GM12878 (cell line): ENCODE results near the gene OIT3. TPM values are rescaled to one million over a fixed set of nuclear protein-coding genes. Genes with fewer than 3 reads are reported as not detected.
A peak's percentile ranks its signal among the peaks of the same experiment; 100 is the strongest.

Source experiments
- ATAC-seq: fragments of 200-7000 bp; cut with Tn5 transposase; 3 replicates; pipeline ENCODE4 v1.9.1; 2020; ENCODE audit warnings: mild to moderate bottlenecking, moderate library complexity
- BruUV-seq: library from RNA; stranded (reverse); fragments of 400-500 nt; replicated peaks from 2 replicates; lab custom pipeline; 2021; lab: Mats Ljungman, UMichigan
- CTCF ChIA-PET: fragments of 300-600 bp; sonication (Branson Sonifier 250); formaldehyde crosslinking; extraction: SDS; loops from one replicate; lab custom pipeline; 2021; ENCODE audit warnings: inconsistent platforms; lab: Yijun Ruan, JAX
- POLR2A ChIA-PET: fragments of 350-600 bp; formaldehyde crosslinking; extraction: SDS; loops from one replicate; lab custom pipeline; 2021; ENCODE audit warnings: inconsistent platforms; lab: Charles Lee
- RAD21 ChIA-PET: fragments of 300-600 bp; sonication (Branson Sonifier 250); formaldehyde crosslinking; loops from one replicate; lab custom pipeline; 2023; ENCODE audit warnings: antibody characterized with exemption; ENCODE audit not compliant: unreplicated experiment; lab: Charles Lee
- SMC1A ChIA-PET: fragments of 300-600 bp; sonication (Branson Sonifier 250); formaldehyde crosslinking; loops from one replicate; lab custom pipeline; 2023; ENCODE audit not compliant: unreplicated experiment, uncharacterized antibody; lab: Charles Lee
- DNase-seq: peaks from one replicate; pipeline ENCODE4 v3.0.0-alpha.2; 2011; ENCODE audit warnings: low read depth, low spot score
- FAIRE-seq: peaks from 3 replicates; lab custom pipeline; 2011; peaks lifted over from hg19 to GRCh38; lab: Jason Lieb, UNC
- H2AFZ ChIP-seq: 2 replicates; pipeline ENCODE4 v1.6.0; 2011; ENCODE audit warnings: low read depth, low read length, control low read depth; ENCODE audit not compliant: control insufficient read depth
- H3K27ac ChIP-seq: 2 replicates; pipeline ENCODE4 v1.5.1; 2011; ENCODE audit warnings: control low read depth; ENCODE audit not compliant: control insufficient read depth, insufficient read depth
- H3K27me3 ChIP-seq, 2 experiments: replicated peaks in 1 of 2; 2 replicates each; pipeline versions ENCODE4 v1.6.0 to v1.6.1; 2011; ENCODE audit warnings: low read length in 1 of 2; ENCODE audit not compliant: control insufficient read depth in 2 of 2, insufficient read depth in 2 of 2
- H3K36me3 ChIP-seq, 2 experiments: 2 replicates each; pipeline ENCODE4 v1.5.1; 2011; ENCODE audit warnings: low read length in 1 of 2; ENCODE audit not compliant: control insufficient read depth in 2 of 2, insufficient read depth in 2 of 2
- H3K4me1 ChIP-seq: 2 replicates; pipeline ENCODE4 v1.6.1; 2011; ENCODE audit warnings: mild to moderate bottlenecking, low read length, moderate library complexity, mixed read lengths; ENCODE audit not compliant: control insufficient read depth, insufficient read depth
- H3K4me2 ChIP-seq: 2 replicates; pipeline ENCODE4 v1.6.0; 2011; ENCODE audit warnings: control low read depth; ENCODE audit not compliant: control insufficient read depth, insufficient read depth
- H3K4me3 ChIP-seq: fragments of 200-600 bp; sonication (generic); 2 replicates; pipeline ENCODE4 v1.5.1; 2016
- H3K79me2 ChIP-seq: 2 replicates; pipeline ENCODE4 v1.6.0; 2011; ENCODE audit warnings: low read length; ENCODE audit not compliant: control insufficient read depth, insufficient read depth
- H3K9ac ChIP-seq: 2 replicates; pipeline ENCODE4 v1.8.0; 2011; ENCODE audit warnings: low read length, control low read depth, mixed read lengths; ENCODE audit not compliant: control insufficient read depth, insufficient read depth
- H3K9me3 ChIP-seq: replicated peaks from 3 replicates; pipeline ENCODE4 v1.5.1; 2011; ENCODE audit warnings: mild to moderate bottlenecking, low read length; ENCODE audit not compliant: control insufficient read depth, insufficient read depth
- H4K20me1 ChIP-seq: 2 replicates; pipeline ENCODE4 v1.6.0; 2011; ENCODE audit not compliant: control insufficient read depth, insufficient read depth
- BHLHE40 ChIP-seq, 2 experiments: fragments of 450-650 bp in 1 of 2; IDR thresholded peaks; 2 replicates each; pipeline ENCODE4 v1.6.1; 2011 to 2017; ENCODE audit warnings: low read depth in 2 of 2, borderline replicate concordance in 1 of 2, improper control_type of control experiment in 1 of 2, low read length in 1 of 2, mild to moderate bottlenecking in 1 of 2
- NFYB ChIP-seq: IDR thresholded peaks from 2 replicates; pipeline ENCODE4 v1.6.1; 2011; ENCODE audit warnings: low read depth, mild to moderate bottlenecking, low read length, improper control_type of control experiment, moderate library complexity; ENCODE audit not compliant: insufficient read depth
- NKRF ChIP-seq: fragments of 450-650 bp; conservative IDR thresholded peaks from 2 replicates; pipeline ENCODE4 v1.6.1; 2017; ENCODE audit warnings: mild to moderate bottlenecking, moderate library complexity
- YBX1 ChIP-seq: fragments of 450-650 bp; IDR thresholded peaks from 2 replicates; pipeline ENCODE4 v1.6.1; 2016; ENCODE audit warnings: antibody characterized with exemption
- ZBTB40 ChIP-seq: fragments of 450-650 bp; IDR thresholded peaks from 2 replicates; pipeline ENCODE4 v1.6.1; 2016; ENCODE audit warnings: mild to moderate bottlenecking, moderate library complexity, borderline replicate concordance
- in situ Hi-C: fragments of 300-500 bp; cut with MboI; formaldehyde crosslinking; loops from 9 replicates; pipeline ENCODE4 v1.14.3; 2018; ENCODE audit warnings: mixed read lengths
- intact Hi-C: fragments of 100-400 bp; cut with micrococcal nuclease; formaldehyde crosslinking; loops from one replicate; pipeline ENCODE4 v1.14.2; 2022; ENCODE audit not compliant: unreplicated experiment
- polyA plus RNA-seq, 11 experiments: library from polyadenylated mRNA; depleted of rRNA in 4 of 11; unstranded in 6 of 11; stranded (reverse) in 5 of 11; fragments of >200 nt; fragmentation: Nextera tagmentation in 4 of 11; fragmentation: Illumina TruSeq in 1 of 11; extraction: Ambion mirVana in 4 of 11; extraction: Trizol in 1 of 11; gene quantifications; 1 replicate in 1 of 11; 2 replicates in 10 of 11; pipeline versions ENCODE4 v1.2.1 to v1.2.3, GENCODE V29; 2011 to 2016; ENCODE audit warnings: inconsistent platforms in 2 of 11, missing spikeins in 2 of 11, low read depth in 1 of 11
- total RNA-seq, 4 experiments: library from RNA; depleted of rRNA in 3 of 4; stranded (reverse); fragments of >200 nt in 3 of 4; fragmentation: Illumina TruSeq in 1 of 4; extraction: Trizol in 1 of 4; gene quantifications; 2 replicates each; pipeline versions ENCODE4 v1.2.1 to v1.2.3, GENCODE V29; 2013 to 2021

OIT3 gene
- total and polyA plus RNA-seq, 10 of the 15 experiments (the other 5 are each of a cell fraction or from before 2014, with no cell fraction given): not detected

GRCh38 chr10:72906446-72906845 lies 12.9 kb downstream of the OIT3 start (continued):
- TF ChIP-seq NKRF (no peak), BHLHE40 (IDR thresholded peaks at IDR 0.05; ENCODE audit: borderline replicate concordance in 1 of 2, low read depth in 2 of 2, low read length in 1 of 2) (no peak)

- no peak for DNase-seq
- in situ Hi-C loops (no loop called here), intact Hi-C loops (no loop called here)
- POLR2A ChIA-PET: no interaction called here
- no peak for TF ChIP-seq YBX1
- TF ChIP-seq ZBTB40: peak; percentile 62
- TF ChIP-seq NFYB: no peak
- TF ChIP-seq, all 136 proteins: peak for 1
- Histone ChIP-seq H3K4me3 (no peak overlapping the region), H3K4me2 (no peak overlapping the region), H2AFZ (no peak overlapping the region), H3K79me2 (no peaks in the 10 kb centered on the region), H3K36me3 (no peaks in the 10 kb centered on the region), H3K4me1 (no peaks in the 10 kb centered on the region), H3K9ac (no peak overlapping the region), H3K27me3 (no peaks in the 10 kb centered on the region), H3K27ac (no peak overlapping the region), H4K20me1 (no peaks in the 10 kb centered on the region), H3K9me3 (no peaks in the 10 kb centered on the region)
- no peak for FAIRE-seq
- ChIA-PET CTCF (interaction anchor here (2.1 kb wide), 1 partner anchor 10 kb away, joined by 6 read pairs; no protein-coding TSS in a partner anchor), RAD21 (no interaction called here), SMC1A (no interaction called here)
- no TSS peak for BruUV-seq
- no peak for ATAC-seq
Observed at GRCh38 chr10:72910705-72911104, 17.2 kb downstream of the OIT3 start.
